ENCODE results near the gene KCNQ1OT1.

The KCNQ1OT1 gene

GRCh38 chr11:2731130-2732125 is 31.6 kb upstream of the KCNQ1OT1 start:
- in situ Hi-C loops (cut with HindIII; ENCODE audit: low sequenced_read_pairs) = no loop called here
- DNase-seq (ENCODE audit: low read depth) = no peak

GRCh38 chr11:2730272-2731129 is 30.7 kb upstream of the KCNQ1OT1 start:
- TF ChIP-seq CTCF (IDR thresholded peaks at IDR 0.05; ENCODE audit: low read depth, low read length, missing control alignments) = no peak
- in situ Hi-C loops (cut with HindIII; ENCODE audit: low sequenced_read_pairs) = no loop called here
- no peak for DNase-seq (ENCODE audit: low read depth)
- no peak overlapping the region for H3K4me3 ChIP-seq (ENCODE audit: low read depth, low read length)

More at GRCh38 chr11:2731130-2732125, 31.6 kb upstream of the KCNQ1OT1 start:
- no peak for TF ChIP-seq CTCF (IDR thresholded peaks at IDR 0.05; ENCODE audit: low read depth, low read length, missing control alignments)
- no peak overlapping the region for H3K4me3 ChIP-seq (ENCODE audit: low read depth, low read length)

GRCh38 chr11:2729841-2730240 is 30.0 kb upstream of the KCNQ1OT1 start:
- TF ChIP-seq CTCF (IDR thresholded peaks at IDR 0.05; ENCODE audit: low read depth, low read length, missing control alignments) = no peak
- in situ Hi-C loops (cut with HindIII; ENCODE audit: low sequenced_read_pairs) = no loop called here
- H3K4me3 ChIP-seq (ENCODE audit: low read depth, low read length) = no peak overlapping the region
- DNase-seq (ENCODE audit: low read depth) = no peak

- no peak for TF ChIP-seq CTCF (IDR thresholded peaks at IDR 0.05; ENCODE audit: low read depth, low read length, missing control alignments)
- in situ Hi-C loops (cut with HindIII; ENCODE audit: low sequenced_read_pairs) = no loop called here
- no peak for DNase-seq (ENCODE audit: low read depth)
- H3K4me3 ChIP-seq (ENCODE audit: low read depth, low read length) = no peak overlapping the region
Observed at GRCh38 chr11:2728663-2729332, 29.0 kb upstream of the KCNQ1OT1 start.

GRCh38 chr11:2728128-2728662 is 28.4 kb upstream of the KCNQ1OT1 start:
- no peak for DNase-seq (ENCODE audit: low read depth)

More at GRCh38 chr11:2728128-2728662, 28.4 kb upstream of the KCNQ1OT1 start:
- in situ Hi-C loops (cut with HindIII; ENCODE audit: low sequenced_read_pairs) = no loop called here
- no peak for TF ChIP-seq CTCF (IDR thresholded peaks at IDR 0.05; ENCODE audit: low read depth, low read length, missing control alignments)
- no peak overlapping the region for H3K4me3 ChIP-seq (ENCODE audit: low read depth, low read length)
